ENCODE data around the gene SLC25A46.

The SLC25A46 gene

DNA sequence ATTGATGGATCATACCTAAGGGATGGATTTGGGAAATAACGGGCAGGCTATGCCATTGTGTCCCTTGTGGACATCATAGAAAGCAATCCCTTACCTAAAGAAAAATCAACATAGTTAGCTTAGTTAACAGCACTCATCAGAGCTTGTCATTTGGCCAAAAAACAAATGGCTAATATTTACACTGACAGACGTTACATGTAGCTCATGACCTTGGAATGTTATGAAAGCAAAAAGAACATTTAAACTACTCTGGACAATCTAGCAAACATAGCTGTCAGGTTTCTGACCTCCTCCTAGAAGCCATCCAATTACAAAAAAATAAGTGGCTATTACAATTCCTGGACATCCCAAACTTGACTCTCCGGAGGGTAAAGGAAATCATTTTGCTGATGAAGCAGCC lies 36.1 kb upstream of the SLC25A46 start:
- Histone ChIP-seq H3K36me3 (ENCODE audit: insufficient read depth, low read length) (no peaks in the 10 kb centered on the region), H3K4me3 (ENCODE audit: low read depth in 1 of 2, low read length in 2 of 2) (no peak overlapping the region), H3K4me2 (ENCODE audit: insufficient read depth, low read length) (no peak overlapping the region), H3K4me1 (ENCODE audit: insufficient read depth, low read length) (no peaks in the 10 kb centered on the region), H4K20me1 (ENCODE audit: insufficient read depth, low read length) (no peaks in the 10 kb centered on the region), H3K9me3 (ENCODE audit: insufficient read depth, low read length, severe bottlenecking) (no peaks in the 10 kb centered on the region), H3K27me3 (ENCODE audit: insufficient read depth, low read length, poor library complexity) (no peaks in the 10 kb centered on the region), H2AFZ (ENCODE audit: low read depth, low read length) (no peak overlapping the region), H3K27ac (ENCODE audit: low read length) (no peak overlapping the region), H3K9ac (ENCODE audit: low read depth, low read length) (no peak overlapping the region), H3K79me2 (ENCODE audit: insufficient read depth, low read length) (no peaks in the 10 kb centered on the region)
- DNase-seq (no peak), ATAC-seq (ENCODE audit: insufficient read depth, low read depth) (no peak)
- TF ChIP-seq, protein P1, sequence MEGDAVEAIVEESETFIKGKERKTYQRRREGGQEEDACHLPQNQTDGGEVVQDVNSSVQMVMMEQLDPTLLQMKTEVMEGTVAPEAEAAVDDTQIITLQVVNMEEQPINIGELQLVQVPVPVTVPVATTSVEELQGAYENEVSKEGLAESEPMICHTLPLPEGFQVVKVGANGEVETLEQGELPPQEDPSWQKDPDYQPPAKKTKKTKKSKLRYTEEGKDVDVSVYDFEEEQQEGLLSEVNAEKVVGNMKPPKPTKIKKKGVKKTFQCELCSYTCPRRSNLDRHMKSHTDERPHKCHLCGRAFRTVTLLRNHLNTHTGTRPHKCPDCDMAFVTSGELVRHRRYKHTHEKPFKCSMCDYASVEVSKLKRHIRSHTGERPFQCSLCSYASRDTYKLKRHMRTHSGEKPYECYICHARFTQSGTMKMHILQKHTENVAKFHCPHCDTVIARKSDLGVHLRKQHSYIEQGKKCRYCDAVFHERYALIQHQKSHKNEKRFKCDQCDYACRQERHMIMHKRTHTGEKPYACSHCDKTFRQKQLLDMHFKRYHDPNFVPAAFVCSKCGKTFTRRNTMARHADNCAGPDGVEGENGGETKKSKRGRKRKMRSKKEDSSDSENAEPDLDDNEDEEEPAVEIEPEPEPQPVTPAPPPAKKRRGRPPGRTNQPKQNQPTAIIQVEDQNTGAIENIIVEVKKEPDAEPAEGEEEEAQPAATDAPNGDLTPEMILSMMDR (IDR thresholded peaks at IDR 0.05; ENCODE audit: borderline replicate concordance, extremely low read depth, low read length, poor library complexity, severe bottlenecking): no peak
- TF ChIP-seq EZH2 (IDR thresholded peaks at IDR 0.05; ENCODE audit: borderline replicate concordance, low read depth, low read length, severe bottlenecking): no peak

GRCh38 chr5:110703481-110703880 lies 35.3 kb upstream of the SLC25A46 start:
- H3K9me3 ChIP-seq (ENCODE audit: insufficient read depth, low read length, severe bottlenecking): no peaks in the 10 kb centered on the region
- H3K27me3 ChIP-seq (ENCODE audit: insufficient read depth, low read length, poor library complexity): no peaks in the 10 kb centered on the region
- no peaks in the 10 kb centered on the region for H3K36me3 ChIP-seq (ENCODE audit: insufficient read depth, low read length)
- H3K4me2 ChIP-seq (ENCODE audit: insufficient read depth, low read length): no peak overlapping the region
- H3K4me3 ChIP-seq (ENCODE audit: low read depth in 1 of 2, low read length in 2 of 2): no peak overlapping the region
- H3K9ac ChIP-seq (ENCODE audit: low read depth, low read length): no peak overlapping the region
- TF ChIP-seq, protein P1 (IDR thresholded peaks at IDR 0.05; ENCODE audit: borderline replicate concordance, extremely low read depth, low read length, poor library complexity, severe bottlenecking): no peak
- TF ChIP-seq EZH2 (IDR thresholded peaks at IDR 0.05; ENCODE audit: borderline replicate concordance, low read depth, low read length, severe bottlenecking): no peak
- no peak for DNase-seq
- no peaks in the 10 kb centered on the region for H4K20me1 ChIP-seq (ENCODE audit: insufficient read depth, low read length)
- H2AFZ ChIP-seq (ENCODE audit: low read depth, low read length): no peak overlapping the region
- H3K79me2 ChIP-seq (ENCODE audit: insufficient read depth, low read length): no peaks in the 10 kb centered on the region
- no peaks in the 10 kb centered on the region for H3K4me1 ChIP-seq (ENCODE audit: insufficient read depth, low read length)
- ATAC-seq (ENCODE audit: insufficient read depth, low read depth): no peak
- no peak overlapping the region for H3K27ac ChIP-seq (ENCODE audit: low read length)

GRCh38 chr5:110705349-110705748 lies 33.5 kb upstream of the SLC25A46 start:
- Histone ChIP-seq H3K79me2 (ENCODE audit: insufficient read depth, low read length) (no peaks in the 10 kb centered on the region), H3K9ac (ENCODE audit: low read depth, low read length) (no peak overlapping the region), H4K20me1 (ENCODE audit: insufficient read depth, low read length) (no peaks in the 10 kb centered on the region), H3K36me3 (ENCODE audit: insufficient read depth, low read length) (no peaks in the 10 kb centered on the region), H3K27ac (ENCODE audit: low read length) (no peak overlapping the region), H3K27me3 (ENCODE audit: insufficient read depth, low read length, poor library complexity) (no peaks in the 10 kb centered on the region), H3K4me2 (ENCODE audit: insufficient read depth, low read length) (no peak overlapping the region), H3K9me3 (ENCODE audit: insufficient read depth, low read length, severe bottlenecking) (no peaks in the 10 kb centered on the region), H3K4me1 (ENCODE audit: insufficient read depth, low read length) (no peaks in the 10 kb centered on the region), H2AFZ (ENCODE audit: low read depth, low read length) (no peak overlapping the region), H3K4me3 (ENCODE audit: low read depth in 1 of 2, low read length in 2 of 2) (no peak overlapping the region)
- no peak for TF ChIP-seq EZH2 (IDR thresholded peaks at IDR 0.05; ENCODE audit: borderline replicate concordance, low read depth, low read length, severe bottlenecking)
- TF ChIP-seq, protein P1 (IDR thresholded peaks at IDR 0.05; ENCODE audit: borderline replicate concordance, extremely low read depth, low read length, poor library complexity, severe bottlenecking): no peak
- no peak for ATAC-seq (ENCODE audit: insufficient read depth, low read depth)
- no peak for DNase-seq

Data from DND-41 (cell line).